Spleen (tissue), 7 donors: ENCODE data around the gene IL1RAPL2.

Experiments used
- CTCF ChIP-seq, 11 experiments: fragments of 200-600 bp in 7 of 11; fragments of 450-650 bp in 4 of 11; sonication (generic) in 4 of 11; IDR thresholded peaks in 8 of 11; conservative IDR thresholded peaks in 3 of 11; 1 replicate in 7 of 11; 2 replicates in 4 of 11; pipeline versions ENCODE4 v1.4.0 to v1.8.0; 2016 to 2021; ENCODE audit warnings: antibody characterized with exemption in 11 of 11, inconsistent platforms in 4 of 11, mild to moderate bottlenecking in 1 of 11
- POLR2AphosphoS5 ChIP-seq, 3 donors: sonication (generic); formaldehyde crosslinking; IDR thresholded peaks; one replicate each; pipeline ENCODE4 v1.5.1; 2017; ENCODE audit warnings: antibody characterized with exemption in 3 of 3
- donor health status: DM: no; HTN: no; CAD: no; lungs with moderate emphysema.
- donor health status: DM: no; HTN: no; CAD: no.
- donor health status: DM: no; HTN: no; CAD: no.

GRCh38 chrX:104806346-104806745, 240.3 kb downstream of the IL1RAPL2 start:
- TF ChIP-seq CTCF (IDR thresholded peaks at IDR 0.05 in 8 of 11, conservative IDR thresholded peaks at IDR 0.05 in 3 of 11) = no peak
- no peak for TF ChIP-seq POLR2AphosphoS5 (IDR thresholded peaks at IDR 0.05)
